Lower leg skin (tissue), 4 donors: ENCODE measurements around the gene JPT2. TPM values are rescaled to one million over a fixed set of nuclear protein-coding genes. Genes with fewer than 3 reads are reported as not detected.

Experiments
- DNase-seq, 2 donors: peaks; one replicate each; pipeline ENCODE4 v3.0.0-alpha.2; 2019; ENCODE audit warnings: low spot score in 2 of 2
- H3K4me3 ChIP-seq: fragments of 200-600 bp; sonication (generic); 2 replicates; pipeline ENCODE4 v1.5.1; 2017; ENCODE audit warnings: mild to moderate bottlenecking, low read depth; ENCODE audit not compliant: poor library complexity, severe bottlenecking
- POLR2A ChIP-seq, 2 donors: fragments of 450-650 bp; IDR thresholded peaks; one replicate each; pipeline ENCODE4 v1.6.1; 2016 to 2017; ENCODE audit warnings: antibody characterized with exemption in 2 of 2, mild to moderate bottlenecking in 1 of 2, moderate library complexity in 1 of 2
- WGBS, 2 donors: methylation state at CpG; one replicate each; pipeline ENCODE4 v1.1.5; 2018; 5-methylcytosine and 5-hydroxymethylcytosine counted together
- intact Hi-C: fragments of 100-400 bp; cut with DNase I; formaldehyde crosslinking; loops from one replicate; pipeline ENCODE4 v1.15.0; 2023; ENCODE audit warnings: low total_unique reads
- total RNA-seq, 4 donors: library from RNA; depleted of rRNA; stranded (reverse); fragments of >200 nt; gene quantifications; one replicate each; pipeline ENCODE4 v1.1.0, GENCODE V29; 2016
- TF ChIP-seq, protein P1 (sequence below), 3 donors: fragments of 450-650 bp; IDR thresholded peaks; one replicate each; pipeline ENCODE4 v1.5.1; 2016; ENCODE audit warnings: antibody characterized with exemption in 3 of 3, mild to moderate bottlenecking in 3 of 3, moderate library complexity in 2 of 3

JPT2 gene
- total RNA-seq, 4 donors from 2014 or later = 23.3 to 40.1 (median 38.1) TPM

- no peak for DNase-seq
- 82 to 83% methylated on average over 18 of the region's 18 CpGs for WGBS, 2 donors
- H3K4me3 ChIP-seq = no peak overlapping the region
- intact Hi-C loops = no loop called here
- TF ChIP-seq POLR2A (IDR thresholded peaks at IDR 0.05) = no peak
Measured at GRCh38 chr16:1677339-1677738, 740 bp upstream of the JPT2 start.

- no peak for TF ChIP-seq POLR2A (IDR thresholded peaks at IDR 0.05)
- TF ChIP-seq, protein P1, sequence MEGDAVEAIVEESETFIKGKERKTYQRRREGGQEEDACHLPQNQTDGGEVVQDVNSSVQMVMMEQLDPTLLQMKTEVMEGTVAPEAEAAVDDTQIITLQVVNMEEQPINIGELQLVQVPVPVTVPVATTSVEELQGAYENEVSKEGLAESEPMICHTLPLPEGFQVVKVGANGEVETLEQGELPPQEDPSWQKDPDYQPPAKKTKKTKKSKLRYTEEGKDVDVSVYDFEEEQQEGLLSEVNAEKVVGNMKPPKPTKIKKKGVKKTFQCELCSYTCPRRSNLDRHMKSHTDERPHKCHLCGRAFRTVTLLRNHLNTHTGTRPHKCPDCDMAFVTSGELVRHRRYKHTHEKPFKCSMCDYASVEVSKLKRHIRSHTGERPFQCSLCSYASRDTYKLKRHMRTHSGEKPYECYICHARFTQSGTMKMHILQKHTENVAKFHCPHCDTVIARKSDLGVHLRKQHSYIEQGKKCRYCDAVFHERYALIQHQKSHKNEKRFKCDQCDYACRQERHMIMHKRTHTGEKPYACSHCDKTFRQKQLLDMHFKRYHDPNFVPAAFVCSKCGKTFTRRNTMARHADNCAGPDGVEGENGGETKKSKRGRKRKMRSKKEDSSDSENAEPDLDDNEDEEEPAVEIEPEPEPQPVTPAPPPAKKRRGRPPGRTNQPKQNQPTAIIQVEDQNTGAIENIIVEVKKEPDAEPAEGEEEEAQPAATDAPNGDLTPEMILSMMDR (IDR thresholded peaks at IDR 0.05) = no peak
- peak overlapping the region; percentile 48 for H3K4me3 ChIP-seq
- intact Hi-C loops = no loop called here
- WGBS, 2 donors = 0 to 1% methylated on average over 15 to 27 of the region's 45 CpGs
- no peak for DNase-seq
Measured at GRCh38 chr16:1678500-1679098, 520 bp downstream of the JPT2 start.

GRCh38 chr16:1680361-1680760, 2.3 kb downstream of the JPT2 start:
- DNase-seq = no peak
- TF ChIP-seq, protein P1 (IDR thresholded peaks at IDR 0.05) = no peak
- TF ChIP-seq POLR2A (IDR thresholded peaks at IDR 0.05) = no peak
- intact Hi-C loops = no loop called here
- 95% methylated on average over 14 of the region's 14 CpGs for WGBS, 2 donors
- no peak overlapping the region for H3K4me3 ChIP-seq

GRCh38 chr16:1681032-1681431, 3.0 kb downstream of the JPT2 start:
- DNase-seq = no peak
- intact Hi-C loops = no loop called here
- no peak for TF ChIP-seq POLR2A (IDR thresholded peaks at IDR 0.05)
- TF ChIP-seq, protein P1 (IDR thresholded peaks at IDR 0.05) = no peak
- no peak overlapping the region for H3K4me3 ChIP-seq
- 87 to 95% methylated on average over 10 of the region's 10 CpGs for WGBS, 2 donors

- no peak overlapping the region for H3K4me3 ChIP-seq
- 71 to 85% methylated on average over 17 of the region's 17 CpGs for WGBS, 2 donors
- intact Hi-C loops = no loop called here
- TF ChIP-seq, protein P1 (IDR thresholded peaks at IDR 0.05) = no peak
- TF ChIP-seq POLR2A (IDR thresholded peaks at IDR 0.05) = no peak
- no peak for DNase-seq
Measured at GRCh38 chr16:1687427-1688316, 9.6 kb downstream of the JPT2 start.

DNA sequence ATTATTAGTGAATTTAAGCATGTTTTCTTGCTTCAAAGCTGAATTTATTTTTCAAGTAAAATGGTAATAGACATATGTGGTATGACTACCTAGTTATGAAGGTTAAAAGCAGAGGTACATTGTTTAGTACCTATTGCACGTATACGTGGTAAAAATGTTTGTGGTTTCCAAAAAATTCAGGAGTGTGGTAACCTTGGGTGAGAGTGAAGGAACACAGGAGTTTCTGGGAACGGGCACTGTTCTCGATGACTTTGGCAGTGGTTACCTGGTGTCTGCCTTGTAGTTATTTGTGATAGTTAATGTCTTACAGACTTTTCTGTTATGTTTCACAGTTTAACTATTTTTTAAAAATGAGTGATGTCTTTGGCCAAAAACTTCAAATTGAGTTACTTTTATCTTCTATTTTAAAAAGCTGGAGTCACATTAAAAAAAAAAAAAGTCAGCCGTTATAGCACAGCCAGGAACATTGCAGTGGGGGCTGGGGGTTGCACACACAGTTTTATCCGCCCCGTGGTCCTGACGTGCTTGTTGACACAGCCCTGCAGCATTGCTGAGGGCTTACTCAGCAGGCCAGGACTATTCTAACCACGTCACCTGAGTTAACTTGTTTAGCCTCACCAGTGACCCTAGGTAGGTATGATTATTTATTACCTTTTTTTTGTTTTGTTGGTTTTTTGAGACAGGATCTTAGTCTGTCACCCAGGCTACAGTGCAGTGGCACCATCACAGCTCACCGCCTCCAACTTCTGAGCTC, 10.9 kb downstream of the JPT2 start:
- TF ChIP-seq POLR2A (IDR thresholded peaks at IDR 0.05) = no peak
- TF ChIP-seq, protein P1 (IDR thresholded peaks at IDR 0.05) = no peak
- 80 to 82% methylated on average over 10 of the region's 10 CpGs for WGBS, 2 donors
- no peak for DNase-seq
- intact Hi-C loops = no loop called here
- no peak overlapping the region for H3K4me3 ChIP-seq
